ENCODE measurements around the gene TREM1. TPM values are rescaled to one million over a fixed set of nuclear protein-coding genes. Genes with fewer than 3 reads are reported as not detected.

TREM1 gene
- polyA plus RNA-seq, 4 donors: 0.04 to 1.8 (median 1.1) TPM; not detected in 1

DNA sequence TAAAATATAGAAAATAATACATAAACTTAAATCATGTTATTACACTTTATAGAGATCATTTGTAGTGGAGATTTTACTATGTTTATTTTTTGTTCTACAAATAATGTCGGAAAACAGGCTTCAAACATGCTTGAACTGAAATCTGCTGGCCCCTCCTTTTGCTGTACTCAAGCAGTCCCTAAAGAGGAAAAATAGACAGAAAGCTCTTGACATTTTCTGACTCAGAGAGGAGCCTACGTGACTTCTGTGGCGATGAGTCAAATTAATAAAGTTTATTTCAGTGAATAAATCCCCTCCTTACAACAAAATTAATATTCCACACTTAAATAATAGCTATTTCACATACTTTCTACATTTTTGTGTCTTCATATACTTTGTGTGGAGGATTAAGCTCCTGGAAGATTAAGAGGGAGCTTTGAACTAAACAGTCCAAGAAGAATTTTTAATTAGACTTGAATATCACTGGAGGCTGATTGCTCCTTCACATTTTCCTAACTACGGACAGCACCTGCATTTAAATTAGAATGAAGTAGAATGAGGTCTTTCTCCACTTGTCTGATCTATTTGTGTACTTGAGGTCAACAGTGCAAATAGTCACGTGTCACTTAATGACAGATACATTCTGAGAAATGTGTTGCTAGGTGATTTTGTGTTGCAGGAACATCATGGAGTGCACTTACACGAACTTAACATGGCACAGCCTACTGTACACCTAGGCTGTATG is 1.7 kb upstream of the TREM1 start:
- no peak overlapping the region for H3K4me3 ChIP-seq (ENCODE audit: low read depth in 1 of 3, low read length in 3 of 3)
- H3K4me1 ChIP-seq (ENCODE audit: control insufficient read depth in 3 of 3, insufficient read depth in 2 of 3, low read depth in 1 of 3, low read length in 2 of 3): no peaks in the 10 kb centered on the region
- 13 to 30% (median 22%) methylated on average over 6 of the region's 6 CpGs for WGBS, 3 donors
- H3K27me3 ChIP-seq (ENCODE audit: control insufficient read depth in 3 of 3, insufficient read depth in 3 of 3, low read length in 3 of 3): peaks cover 0 to 3% (median 0%) of the 10 kb centered on the region in 3 donors
- H3K27ac ChIP-seq (ENCODE audit: low read depth in 1 of 3, low read length in 2 of 3): no peak overlapping the region
- H3K9me3 ChIP-seq (ENCODE audit: control insufficient read depth in 2 of 2, insufficient read depth in 1 of 2, low read depth in 1 of 2, low read length in 1 of 2): no peaks in the 10 kb centered on the region
- no peak for FAIRE-seq
- H3K36me3 ChIP-seq (ENCODE audit: control insufficient read depth in 3 of 3, insufficient read depth in 2 of 3, low read depth in 1 of 3, low read length in 3 of 3): no peaks in the 10 kb centered on the region
- DNase-seq: peak; percentile 53 to 77

DNA sequence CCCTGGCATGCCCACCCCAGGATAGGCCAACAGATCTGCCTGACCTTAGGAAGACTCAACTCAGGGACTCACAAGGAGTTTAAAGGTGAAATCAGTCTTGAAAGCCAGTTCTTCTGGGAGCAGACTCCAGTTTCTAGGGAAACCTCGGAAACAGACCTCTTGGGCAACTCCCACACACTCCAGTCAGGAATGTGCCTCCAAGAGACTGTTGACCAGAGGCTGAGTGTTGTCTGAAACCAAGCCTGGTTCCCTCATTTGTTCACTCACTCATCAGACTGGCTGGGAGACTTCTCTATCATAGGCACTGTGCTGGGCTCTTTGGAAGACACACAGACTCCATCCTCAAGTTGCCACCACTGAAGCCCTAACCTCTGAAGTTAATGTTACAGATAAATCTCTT is 1.8 kb downstream of the TREM1 start:
- DNase-seq (no peak), FAIRE-seq (no peak)
- Histone ChIP-seq H3K4me3 (ENCODE audit: low read depth in 1 of 3, low read length in 3 of 3) (no peak overlapping the region), H3K27ac (ENCODE audit: low read depth in 1 of 3, low read length in 2 of 3) (no peak overlapping the region), H3K27me3 (ENCODE audit: control insufficient read depth in 3 of 3, insufficient read depth in 3 of 3, low read length in 3 of 3) (peaks cover 0 to 3% (median 0%) of the 10 kb centered on the region in 3 donors), H3K4me1 (ENCODE audit: control insufficient read depth in 3 of 3, insufficient read depth in 2 of 3, low read depth in 1 of 3, low read length in 2 of 3) (no peaks in the 10 kb centered on the region), H3K9me3 (ENCODE audit: control insufficient read depth in 2 of 2, insufficient read depth in 1 of 2, low read depth in 1 of 2, low read length in 1 of 2) (no peaks in the 10 kb centered on the region), H3K36me3 (ENCODE audit: control insufficient read depth in 3 of 3, insufficient read depth in 2 of 3, low read depth in 1 of 3, low read length in 3 of 3) (no peaks in the 10 kb centered on the region)
- 58 to 71% (median 66%) methylated on average over 1 of the region's 1 CpG for WGBS, 3 donors

DNA sequence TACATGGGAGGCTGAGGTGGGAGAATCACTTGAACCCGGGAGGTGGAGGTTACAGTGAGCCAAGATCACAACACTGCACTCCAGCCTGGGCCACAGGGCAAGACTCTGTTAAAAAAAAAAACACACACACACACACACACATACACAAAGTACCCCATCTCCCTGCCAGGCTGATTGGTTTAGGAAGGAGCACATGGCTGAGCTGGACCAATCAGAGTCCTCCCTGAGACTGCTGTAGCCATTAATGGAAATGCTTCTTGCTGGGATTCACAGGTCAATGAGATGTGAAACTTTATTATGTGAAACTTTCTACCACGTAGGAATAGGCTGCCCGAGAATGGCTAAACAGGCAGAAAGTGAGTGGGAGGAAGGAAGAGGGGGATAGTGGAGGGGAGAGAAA is 2.9 kb downstream of the TREM1 start:
- Histone ChIP-seq H3K36me3 (ENCODE audit: control insufficient read depth in 3 of 3, insufficient read depth in 2 of 3, low read depth in 1 of 3, low read length in 3 of 3) (no peaks in the 10 kb centered on the region), H3K4me3 (ENCODE audit: low read depth in 1 of 3, low read length in 3 of 3) (no peak overlapping the region), H3K27ac (ENCODE audit: low read depth in 1 of 3, low read length in 2 of 3) (no peak overlapping the region), H3K4me1 (ENCODE audit: control insufficient read depth in 3 of 3, insufficient read depth in 2 of 3, low read depth in 1 of 3, low read length in 2 of 3) (peaks cover 0 to 2% (median 0%) of the 10 kb centered on the region in 3 donors), H3K9me3 (ENCODE audit: control insufficient read depth in 2 of 2, insufficient read depth in 1 of 2, low read depth in 1 of 2, low read length in 1 of 2) (no peaks in the 10 kb centered on the region), H3K27me3 (ENCODE audit: control insufficient read depth in 3 of 3, insufficient read depth in 3 of 3, low read length in 3 of 3) (peaks cover 0 to 3% (median 0%) of the 10 kb centered on the region in 3 donors)
- FAIRE-seq (no peak), DNase-seq (no peak)
- WGBS, 3 donors: 76 to 79% (median 78%) methylated on average over 3 of the region's 3 CpGs

DNA sequence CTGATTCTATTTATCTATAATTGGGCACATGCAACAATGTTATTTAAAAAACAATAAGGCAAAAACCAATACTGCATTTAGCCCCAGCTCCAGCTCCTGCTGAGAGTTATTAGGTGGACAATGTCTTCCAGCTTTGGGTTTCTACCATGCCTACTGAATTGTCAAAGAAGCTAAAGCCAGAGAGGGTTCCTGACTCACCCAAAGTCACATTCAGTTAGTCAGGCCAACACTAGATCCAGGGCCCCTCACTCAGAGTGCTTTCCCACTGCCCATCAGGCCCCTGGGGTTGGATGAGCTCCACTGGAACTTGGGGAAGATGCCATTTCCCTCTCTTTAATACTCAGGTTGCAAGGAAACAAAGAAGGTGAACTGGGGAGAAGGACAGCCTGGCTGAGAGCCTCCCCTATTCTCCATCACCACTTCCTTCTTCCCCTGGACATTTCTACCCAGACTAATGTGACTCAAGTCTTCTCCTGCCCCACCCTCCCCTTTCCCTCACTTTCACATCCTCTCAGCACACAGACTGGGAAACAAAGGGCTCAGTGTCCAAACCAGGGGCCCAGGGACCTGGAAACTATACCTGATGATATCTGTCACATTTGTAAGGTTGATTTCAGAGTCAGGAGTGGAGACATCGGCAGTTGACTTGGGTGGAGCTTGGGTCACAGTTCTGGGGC is 6.0 kb downstream of the TREM1 start:
- H3K4me3 ChIP-seq (ENCODE audit: low read depth in 1 of 3, low read length in 3 of 3): no peak overlapping the region
- no peak overlapping the region for H3K27ac ChIP-seq (ENCODE audit: low read depth in 1 of 3, low read length in 2 of 3)
- no peaks in the 10 kb centered on the region for H3K36me3 ChIP-seq (ENCODE audit: control insufficient read depth in 3 of 3, insufficient read depth in 2 of 3, low read depth in 1 of 3, low read length in 3 of 3)
- WGBS, 3 donors: 39 to 68% (median 46%) methylated on average over 1 of the region's 1 CpG
- DNase-seq (no peak), FAIRE-seq (no peak)
- H3K9me3 ChIP-seq (ENCODE audit: control insufficient read depth in 2 of 2, insufficient read depth in 1 of 2, low read depth in 1 of 2, low read length in 1 of 2): no peaks in the 10 kb centered on the region
- peaks cover 0 to 2% (median 0%) of the 10 kb centered on the region in 3 donors for H3K4me1 ChIP-seq (ENCODE audit: control insufficient read depth in 3 of 3, insufficient read depth in 2 of 3, low read depth in 1 of 3, low read length in 2 of 3)
- peaks cover 0 to 11% (median 3%) of the 10 kb centered on the region in 3 donors for H3K27me3 ChIP-seq (ENCODE audit: control insufficient read depth in 3 of 3, insufficient read depth in 3 of 3, low read length in 3 of 3)

DNA sequence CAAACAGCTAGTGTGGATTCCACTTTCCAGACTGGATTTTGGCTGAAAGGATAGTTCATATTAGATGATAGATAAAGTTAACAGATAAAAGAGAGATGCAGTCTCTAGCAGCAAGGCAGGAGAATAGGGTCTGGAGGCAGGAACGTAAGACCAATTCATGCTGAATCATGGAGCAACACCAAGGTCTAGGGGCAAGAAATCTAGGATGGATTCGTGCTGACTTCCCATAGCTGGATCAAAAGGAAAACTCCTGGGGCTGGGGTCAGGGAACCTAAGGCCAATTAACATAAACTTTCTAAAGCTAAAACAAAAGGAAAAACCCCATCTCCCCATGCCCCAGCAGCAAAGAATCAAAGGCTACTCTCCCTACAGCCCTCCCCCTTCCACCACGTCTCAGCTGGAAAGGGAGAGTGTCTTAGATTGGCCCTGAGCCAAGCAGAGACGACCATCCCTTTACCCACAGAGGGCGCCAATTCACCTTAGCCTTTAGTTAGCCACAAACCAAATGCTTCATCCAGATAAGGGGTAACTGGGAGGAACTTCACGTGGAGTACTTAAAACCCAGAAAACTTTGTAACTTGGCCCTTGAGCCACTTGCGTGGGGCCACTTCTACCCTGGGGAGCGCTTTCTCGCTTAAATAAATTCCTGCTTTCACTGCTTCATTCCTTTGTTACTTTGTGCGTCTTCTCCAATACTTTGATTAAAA is 7.6 kb downstream of the TREM1 start:
- H3K4me1 ChIP-seq (ENCODE audit: control insufficient read depth in 3 of 3, insufficient read depth in 2 of 3, low read depth in 1 of 3, low read length in 2 of 3): peaks cover 0 to 2% (median 0%) of the 10 kb centered on the region in 3 donors
- 27 to 30% (median 28%) methylated on average over 10 of the region's 10 CpGs for WGBS, 3 donors
- no peaks in the 10 kb centered on the region for H3K9me3 ChIP-seq (ENCODE audit: control insufficient read depth in 2 of 2, insufficient read depth in 1 of 2, low read depth in 1 of 2, low read length in 1 of 2)
- FAIRE-seq (no peak), DNase-seq (peak; percentile 55 to 82)
- H3K36me3 ChIP-seq (ENCODE audit: control insufficient read depth in 3 of 3, insufficient read depth in 2 of 3, low read depth in 1 of 3, low read length in 3 of 3): no peaks in the 10 kb centered on the region
- peaks cover 0 to 9% (median 3%) of the 10 kb centered on the region in 3 donors for H3K27me3 ChIP-seq (ENCODE audit: control insufficient read depth in 3 of 3, insufficient read depth in 3 of 3, low read length in 3 of 3)
- no peak overlapping the region for H3K27ac ChIP-seq (ENCODE audit: low read depth in 1 of 3, low read length in 2 of 3)
- H3K4me3 ChIP-seq (ENCODE audit: low read depth in 1 of 3, low read length in 3 of 3): no peak overlapping the region

DNA sequence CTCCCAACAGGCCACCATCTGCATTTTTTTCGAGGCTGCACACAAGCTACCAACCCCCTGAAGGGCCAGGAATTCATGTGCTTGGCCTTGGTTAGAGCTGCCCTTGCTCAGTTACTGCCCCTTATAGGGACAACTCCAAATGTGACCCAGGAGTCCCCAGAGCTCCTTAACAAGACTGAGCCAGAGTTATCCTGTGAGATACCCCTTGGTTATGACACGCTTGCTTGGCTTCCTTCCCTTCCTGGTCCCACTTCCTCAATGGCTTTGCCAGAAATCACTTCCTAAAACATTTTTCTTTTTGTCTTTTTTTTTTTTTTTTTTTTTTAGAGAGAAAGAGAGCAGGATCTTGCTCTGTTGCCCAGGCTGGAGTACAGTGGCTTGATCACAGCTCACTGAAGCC is 8.9 kb downstream of the TREM1 start:
- no peaks in the 10 kb centered on the region for H3K36me3 ChIP-seq (ENCODE audit: control insufficient read depth in 3 of 3, insufficient read depth in 2 of 3, low read depth in 1 of 3, low read length in 3 of 3)
- 74 to 89% (median 82%) methylated on average over 2 of the region's 2 CpGs for WGBS, 3 donors
- FAIRE-seq (no peak), DNase-seq (no peak)
- H3K27me3 ChIP-seq (ENCODE audit: control insufficient read depth in 3 of 3, insufficient read depth in 3 of 3, low read length in 3 of 3): peaks cover 0 to 9% (median 3%) of the 10 kb centered on the region in 3 donors
- H3K4me1 ChIP-seq (ENCODE audit: control insufficient read depth in 3 of 3, insufficient read depth in 2 of 3, low read depth in 1 of 3, low read length in 2 of 3): peaks cover 0 to 2% (median 0%) of the 10 kb centered on the region in 3 donors
- H3K27ac ChIP-seq (ENCODE audit: low read depth in 1 of 3, low read length in 2 of 3): no peak overlapping the region
- H3K4me3 ChIP-seq (ENCODE audit: low read depth in 1 of 3, low read length in 3 of 3): no peak overlapping the region
- no peaks in the 10 kb centered on the region for H3K9me3 ChIP-seq (ENCODE audit: control insufficient read depth in 2 of 2, insufficient read depth in 1 of 2, low read depth in 1 of 2, low read length in 1 of 2)

DNA sequence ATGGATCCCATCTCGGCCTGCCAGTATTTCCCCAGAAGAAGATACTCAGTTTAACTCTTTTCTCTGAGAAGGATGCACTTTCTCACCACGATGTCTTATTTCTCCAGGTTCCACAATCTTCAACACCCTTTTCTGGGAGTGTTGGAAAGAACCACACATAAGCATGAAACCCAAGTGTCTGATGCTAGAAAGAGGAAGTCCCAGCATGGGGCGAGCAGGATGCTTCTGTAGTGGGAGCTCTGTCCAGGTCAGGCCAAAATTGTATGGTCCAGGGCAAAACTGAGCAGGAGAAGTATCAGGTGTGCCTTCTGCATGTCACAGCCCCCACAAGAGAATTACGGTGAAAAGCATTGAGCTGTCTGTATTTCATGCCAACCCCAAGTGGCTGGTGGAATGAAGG is 11.0 kb downstream of the TREM1 start:
- Histone ChIP-seq H3K9me3 (ENCODE audit: control insufficient read depth in 2 of 2, insufficient read depth in 1 of 2, low read depth in 1 of 2, low read length in 1 of 2) (no peaks in the 10 kb centered on the region), H3K27me3 (ENCODE audit: control insufficient read depth in 3 of 3, insufficient read depth in 3 of 3, low read length in 3 of 3) (peaks cover 0 to 16% (median 3%) of the 10 kb centered on the region in 3 donors), H3K4me3 (ENCODE audit: low read depth in 1 of 3, low read length in 3 of 3) (no peak overlapping the region), H3K4me1 (ENCODE audit: control insufficient read depth in 3 of 3, insufficient read depth in 2 of 3, low read depth in 1 of 3, low read length in 2 of 3) (peaks cover 0 to 2% (median 0%) of the 10 kb centered on the region in 3 donors), H3K36me3 (ENCODE audit: control insufficient read depth in 3 of 3, insufficient read depth in 2 of 3, low read depth in 1 of 3, low read length in 3 of 3) (no peaks in the 10 kb centered on the region), H3K27ac (ENCODE audit: low read depth in 1 of 3, low read length in 2 of 3) (no peak overlapping the region)
- no peak for DNase-seq
- FAIRE-seq: no peak
- 71 to 79% (median 77%) methylated on average over 4 of the region's 4 CpGs for WGBS, 3 donors

DNA sequence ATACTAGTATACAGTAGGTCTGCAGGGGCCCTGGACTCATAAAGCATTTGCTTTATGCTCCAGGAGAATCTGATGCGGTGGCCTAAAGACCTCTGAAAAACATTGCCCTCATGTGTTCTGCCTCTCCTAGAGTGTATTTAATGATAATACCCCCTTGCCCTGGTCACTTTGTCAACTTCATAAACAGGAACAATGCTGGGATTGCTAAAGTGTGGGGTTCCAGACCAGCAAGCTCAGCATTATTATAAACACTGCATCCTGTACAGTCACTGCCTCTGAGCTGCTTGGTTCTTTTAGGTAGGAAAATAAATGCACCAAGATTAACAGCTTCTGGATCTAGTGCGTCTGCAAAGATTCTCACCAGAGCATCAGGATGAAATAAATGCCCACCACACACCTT is 12.2 kb downstream of the TREM1 start:
- Histone ChIP-seq H3K9me3 (ENCODE audit: control insufficient read depth in 2 of 2, insufficient read depth in 1 of 2, low read depth in 1 of 2, low read length in 1 of 2) (no peaks in the 10 kb centered on the region), H3K27me3 (ENCODE audit: control insufficient read depth in 3 of 3, insufficient read depth in 3 of 3, low read length in 3 of 3) (peaks cover 0 to 16% (median 3%) of the 10 kb centered on the region in 3 donors), H3K36me3 (ENCODE audit: control insufficient read depth in 3 of 3, insufficient read depth in 2 of 3, low read depth in 1 of 3, low read length in 3 of 3) (no peaks in the 10 kb centered on the region), H3K4me3 (ENCODE audit: low read depth in 1 of 3, low read length in 3 of 3) (no peak overlapping the region), H3K27ac (ENCODE audit: low read depth in 1 of 3, low read length in 2 of 3) (no peak overlapping the region), H3K4me1 (ENCODE audit: control insufficient read depth in 3 of 3, insufficient read depth in 2 of 3, low read depth in 1 of 3, low read length in 2 of 3) (peaks cover 0 to 2% (median 0%) of the 10 kb centered on the region in 3 donors)
- no peak for FAIRE-seq
- DNase-seq: no peak
- 90 to 97% (median 97%) methylated on average over 2 of the region's 2 CpGs for WGBS, 3 donors
